OCI-LY3 (cell line): Measurements from ENCODE around the gene ADA.

Experiments
- EZH2phosphoT487 ChIP-seq: fragments of 200-600 bp; shearing (Covaris generic); IDR thresholded peaks from 2 replicates; pipeline ENCODE4 v1.6.1; 2018; ENCODE audit warnings: antibody characterized with exemption, mixed run types, low read depth
- TF ChIP-seq, protein P1 (sequence below): fragments of 200-600, 300-600 bp; sonication (generic); IDR thresholded peaks from 2 replicates; pipeline ENCODE4 v1.5.1; 2014; ENCODE audit warnings: antibody characterized with exemption, low read length, low read depth

- TF ChIP-seq, protein P1, sequence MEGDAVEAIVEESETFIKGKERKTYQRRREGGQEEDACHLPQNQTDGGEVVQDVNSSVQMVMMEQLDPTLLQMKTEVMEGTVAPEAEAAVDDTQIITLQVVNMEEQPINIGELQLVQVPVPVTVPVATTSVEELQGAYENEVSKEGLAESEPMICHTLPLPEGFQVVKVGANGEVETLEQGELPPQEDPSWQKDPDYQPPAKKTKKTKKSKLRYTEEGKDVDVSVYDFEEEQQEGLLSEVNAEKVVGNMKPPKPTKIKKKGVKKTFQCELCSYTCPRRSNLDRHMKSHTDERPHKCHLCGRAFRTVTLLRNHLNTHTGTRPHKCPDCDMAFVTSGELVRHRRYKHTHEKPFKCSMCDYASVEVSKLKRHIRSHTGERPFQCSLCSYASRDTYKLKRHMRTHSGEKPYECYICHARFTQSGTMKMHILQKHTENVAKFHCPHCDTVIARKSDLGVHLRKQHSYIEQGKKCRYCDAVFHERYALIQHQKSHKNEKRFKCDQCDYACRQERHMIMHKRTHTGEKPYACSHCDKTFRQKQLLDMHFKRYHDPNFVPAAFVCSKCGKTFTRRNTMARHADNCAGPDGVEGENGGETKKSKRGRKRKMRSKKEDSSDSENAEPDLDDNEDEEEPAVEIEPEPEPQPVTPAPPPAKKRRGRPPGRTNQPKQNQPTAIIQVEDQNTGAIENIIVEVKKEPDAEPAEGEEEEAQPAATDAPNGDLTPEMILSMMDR, result no peak
- no peak for TF ChIP-seq EZH2phosphoT487
These were observed 29.6 kb downstream of the ADA start for GRCh38 chr20:44621939-44622338.
